D341Med (cell line): ENCODE results near the gene CELF2.

Experiments used
- DNase-seq: peaks from one replicate; pipeline ENCODE4 v3.0.0; 2012; ENCODE audit warnings: low spot score

Gene CELF2

DNA sequence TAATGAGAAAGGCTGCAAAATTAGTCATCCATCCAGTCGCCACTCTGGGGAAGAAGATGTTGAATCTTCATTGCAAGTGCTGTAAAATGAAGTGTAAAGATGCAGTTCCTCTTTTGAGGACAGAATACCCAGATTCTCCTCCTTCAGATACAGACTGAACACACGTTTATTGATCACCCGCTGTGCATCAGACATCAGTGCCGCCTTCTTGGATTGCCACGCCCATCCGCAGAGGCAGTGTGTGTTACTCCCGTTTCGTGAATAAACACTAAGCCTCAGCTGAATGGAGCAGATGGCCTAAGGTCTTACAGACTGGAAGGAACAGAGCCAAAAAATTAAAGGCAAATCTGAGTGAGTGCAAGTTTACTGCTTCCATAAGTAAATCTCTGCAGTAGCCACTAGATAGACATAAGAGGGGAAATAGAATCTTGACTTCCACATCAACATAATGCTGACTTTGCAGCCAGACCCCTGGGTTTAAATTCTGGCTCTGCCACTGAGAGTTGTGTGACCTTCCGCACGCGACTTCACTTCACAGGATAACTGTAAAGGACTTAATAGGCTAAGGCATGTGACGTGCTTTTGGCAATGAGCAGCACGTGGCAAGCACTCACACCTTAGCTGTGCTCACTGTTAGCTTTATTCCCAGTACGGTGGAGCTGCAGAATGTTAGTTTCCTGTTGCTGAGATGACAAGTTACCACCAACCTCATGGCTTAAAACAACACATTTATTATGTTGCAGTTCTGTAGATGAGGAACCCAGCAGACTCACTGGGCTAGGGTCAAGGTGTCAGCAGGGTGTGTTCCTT lies 285.9 kb downstream of the CELF2 start:
- DNase-seq = peak; percentile 47

DNA sequence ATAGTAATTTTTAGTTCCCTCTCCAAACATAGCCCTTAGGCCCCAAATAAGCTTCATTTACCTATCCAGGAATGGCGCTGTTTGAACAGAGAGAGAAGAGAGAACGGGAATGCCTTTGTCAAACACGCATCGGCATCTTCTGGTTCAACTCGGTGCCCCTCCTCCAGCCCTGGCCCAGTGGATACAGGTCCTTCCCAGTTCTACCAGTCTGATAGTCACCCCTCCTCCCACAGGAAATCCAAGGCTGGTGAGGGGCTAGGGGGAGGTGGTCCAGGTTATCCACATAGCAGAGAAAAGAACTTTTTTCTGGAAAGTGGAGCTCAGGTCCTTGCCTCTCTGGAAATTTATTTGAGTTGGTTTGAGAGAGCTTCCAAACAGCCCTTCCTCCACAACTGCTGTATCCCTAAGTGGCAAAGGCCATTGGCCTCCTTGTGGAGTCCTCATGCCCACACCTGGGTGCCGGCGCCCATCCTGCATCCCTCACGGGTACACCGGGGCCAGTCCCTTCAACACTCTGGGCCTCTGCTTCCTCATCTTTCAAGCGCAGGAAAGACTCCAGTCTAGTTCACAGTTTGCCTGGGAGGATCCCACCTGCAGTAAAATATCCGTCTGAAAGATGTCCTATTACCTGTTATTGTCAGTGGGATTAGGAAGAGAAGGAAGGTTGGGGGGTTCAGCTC lies 287.4 kb downstream of the CELF2 start:
- DNase-seq = no peak

DNA sequence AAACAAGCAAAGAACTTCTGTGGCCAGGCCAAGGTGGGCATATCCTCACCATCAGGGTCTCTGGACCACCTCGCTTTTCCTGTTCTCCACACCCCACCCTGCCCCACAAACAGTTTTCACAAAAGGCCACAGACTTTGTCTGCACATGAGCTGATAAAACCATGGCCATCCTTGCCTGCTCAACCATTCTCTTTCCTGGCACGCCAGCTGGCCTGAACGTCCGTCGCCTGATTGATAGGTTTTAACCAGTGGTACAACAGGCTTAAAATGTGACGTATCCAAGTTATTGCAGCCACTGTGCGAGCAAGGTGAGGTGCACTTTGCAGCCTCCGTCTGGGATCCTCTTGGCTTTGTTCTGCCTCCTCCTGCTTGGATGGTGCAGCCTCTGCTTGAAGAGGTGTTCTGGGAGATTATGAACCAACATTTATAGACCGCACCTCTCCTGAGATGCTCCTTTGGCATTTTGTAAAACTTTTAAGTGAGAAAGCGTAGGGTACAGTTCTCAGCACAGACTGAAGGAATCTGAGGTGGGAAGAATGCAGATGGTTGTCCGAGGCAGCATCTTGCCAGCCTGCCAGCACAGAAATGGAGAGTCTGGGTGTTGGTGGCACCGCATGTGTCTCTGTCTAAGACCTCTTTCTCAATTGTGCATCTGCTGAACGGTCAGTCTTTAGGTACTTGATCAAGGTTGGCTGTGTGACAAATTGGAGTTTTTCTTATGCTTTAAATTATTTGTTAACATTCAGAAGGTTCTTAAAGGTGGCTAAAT lies 288.3 kb downstream of the CELF2 start:
- no peak for DNase-seq

DNA sequence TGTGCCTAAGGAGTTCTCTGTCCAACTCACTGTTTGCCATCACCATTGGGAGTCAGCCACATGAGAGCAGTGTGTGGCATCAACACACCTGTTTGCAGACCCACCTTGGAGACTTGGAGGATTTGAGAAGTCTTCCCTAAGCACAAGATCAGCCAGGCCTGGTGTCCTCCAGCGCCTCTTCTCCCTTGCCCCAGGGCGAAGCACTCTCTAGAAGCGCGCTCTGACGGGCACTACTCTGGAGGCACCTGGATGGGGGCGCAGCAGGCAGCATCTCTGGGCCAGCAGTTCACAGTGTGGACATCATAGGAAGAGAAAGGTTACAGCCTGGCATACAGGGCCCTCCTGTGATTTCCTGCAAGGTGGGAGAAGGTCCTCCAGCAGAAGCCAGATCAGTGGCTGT lies 289.3 kb downstream of the CELF2 start:
- DNase-seq = no peak

DNA sequence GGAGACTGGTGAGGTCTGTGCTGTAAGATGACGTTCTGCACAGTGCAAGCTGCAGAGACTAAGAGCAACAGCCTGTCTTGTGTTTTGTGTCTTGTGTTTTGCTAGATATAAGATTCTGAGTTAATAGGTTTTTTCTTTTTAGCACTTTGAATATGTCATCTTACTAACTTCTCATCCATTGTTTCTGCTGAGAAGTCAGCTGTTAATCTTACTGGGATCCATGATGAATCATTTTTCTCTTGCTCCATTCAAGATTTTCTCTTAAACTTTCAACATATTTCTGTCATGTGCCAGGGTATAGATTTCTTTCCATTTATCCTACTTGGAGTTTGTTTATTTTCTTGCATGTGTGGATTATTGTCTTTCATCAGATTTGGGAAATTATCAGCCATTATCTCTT lies 290.3 kb downstream of the CELF2 start:
- DNase-seq = no peak

DNA sequence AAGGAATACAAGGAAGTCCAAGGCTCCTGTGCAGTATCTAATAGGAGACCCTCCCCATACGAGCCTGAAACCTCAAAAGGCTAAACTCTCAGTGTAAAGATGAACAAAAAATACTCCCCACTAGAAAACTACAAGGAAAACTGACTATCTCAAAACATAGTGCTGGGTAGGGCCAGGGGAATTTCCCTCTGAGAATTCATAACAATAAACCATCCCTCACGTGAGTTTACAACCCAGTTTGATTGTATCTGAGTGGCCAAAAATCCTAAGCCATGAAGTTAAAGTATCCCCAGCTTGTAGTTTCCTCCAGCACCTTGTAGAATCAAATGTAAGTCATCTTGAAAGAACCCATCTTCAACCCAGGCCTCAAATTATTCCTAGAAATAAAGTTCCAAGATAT lies 293.4 kb downstream of the CELF2 start:
- no peak for DNase-seq

DNA sequence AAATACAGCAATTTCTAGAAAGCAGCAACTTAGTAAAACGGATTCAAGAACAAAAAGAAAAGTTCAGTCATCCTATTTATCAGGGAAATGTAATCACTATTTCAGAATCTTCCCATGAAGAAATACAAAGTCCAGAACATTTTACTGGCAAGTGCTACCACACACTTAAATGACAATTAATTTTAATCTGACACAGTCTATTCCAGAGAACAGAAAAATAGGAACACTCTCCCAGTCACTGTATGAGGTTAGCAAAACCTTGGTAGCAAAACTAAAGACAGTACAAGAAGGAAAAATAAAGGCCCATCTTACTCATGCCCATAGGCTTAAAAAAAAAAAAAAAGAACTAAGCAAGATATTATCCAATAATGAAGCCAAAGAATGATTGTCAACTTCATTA lies 295.8 kb downstream of the CELF2 start:
- DNase-seq = no peak

DNA sequence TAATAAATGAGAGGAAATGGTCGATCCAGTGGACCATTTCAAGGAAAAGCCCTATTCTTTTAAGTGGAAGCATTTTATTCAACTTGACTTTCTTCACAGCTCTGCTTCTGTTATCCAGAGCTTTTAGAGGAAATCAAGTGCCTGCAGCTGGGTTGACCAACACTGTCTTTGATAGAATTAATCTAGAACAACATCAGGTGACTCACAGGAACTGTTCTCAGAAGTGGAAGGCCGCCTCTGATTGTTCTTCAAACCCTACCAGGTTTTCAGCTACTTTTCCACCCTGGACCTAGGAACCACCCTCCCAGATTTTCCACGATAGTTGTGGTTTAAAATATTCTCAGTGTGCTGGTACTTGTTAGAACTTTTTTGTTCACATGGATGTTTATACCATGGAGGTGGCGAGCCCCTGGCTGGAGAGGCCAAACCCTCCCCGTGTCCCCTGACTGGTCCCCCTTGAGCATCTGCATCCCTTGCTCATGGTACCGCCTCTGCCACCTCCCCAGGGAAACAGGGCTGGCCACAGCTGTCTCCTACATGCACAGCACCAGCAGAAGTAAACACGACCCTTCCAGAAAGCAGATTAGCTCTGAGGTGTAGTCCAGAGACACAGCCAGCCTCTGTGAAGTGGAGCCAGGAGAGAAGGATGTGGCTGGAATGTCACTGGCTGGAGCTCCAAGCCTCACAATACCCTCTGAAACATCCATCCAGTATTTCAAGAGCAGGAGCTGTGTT lies 300.4 kb downstream of the CELF2 start:
- no peak for DNase-seq

DNA sequence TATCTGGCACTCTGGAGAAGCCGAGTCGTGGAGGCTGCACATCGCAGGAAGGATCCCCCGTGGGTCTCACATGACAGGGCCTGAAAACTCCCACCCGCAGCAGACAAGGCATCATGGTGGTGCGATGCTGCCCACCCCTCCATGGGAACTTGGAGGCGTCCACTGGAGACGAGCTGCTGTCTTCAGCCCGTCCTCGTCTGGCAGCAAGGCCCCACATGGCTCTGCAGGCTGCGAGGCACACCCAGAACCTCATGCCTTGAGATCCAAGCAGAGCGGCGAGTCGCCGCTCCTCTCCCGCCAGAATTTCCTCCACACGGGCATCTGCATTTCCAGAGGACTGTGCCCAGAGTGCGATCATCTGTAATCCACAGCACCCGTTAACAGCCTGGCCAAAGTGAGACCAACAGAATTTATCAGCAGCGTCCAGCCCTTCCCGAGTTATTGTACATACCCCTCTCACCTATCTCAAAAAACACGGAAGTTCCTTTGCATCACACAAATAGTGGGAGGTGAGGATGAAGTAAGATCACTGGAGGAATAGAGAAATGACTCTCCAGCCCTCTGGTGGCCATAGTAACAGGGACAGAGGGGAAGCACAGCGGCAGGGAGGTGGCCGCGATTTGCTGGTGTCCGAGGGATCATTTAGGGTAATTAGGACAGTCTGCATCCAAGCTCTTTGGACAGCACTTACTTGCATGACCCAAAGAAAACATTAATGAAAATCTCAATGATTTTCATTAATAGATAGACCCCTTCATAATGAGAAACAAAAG lies 301.3 kb downstream of the CELF2 start:
- DNase-seq = no peak

DNA sequence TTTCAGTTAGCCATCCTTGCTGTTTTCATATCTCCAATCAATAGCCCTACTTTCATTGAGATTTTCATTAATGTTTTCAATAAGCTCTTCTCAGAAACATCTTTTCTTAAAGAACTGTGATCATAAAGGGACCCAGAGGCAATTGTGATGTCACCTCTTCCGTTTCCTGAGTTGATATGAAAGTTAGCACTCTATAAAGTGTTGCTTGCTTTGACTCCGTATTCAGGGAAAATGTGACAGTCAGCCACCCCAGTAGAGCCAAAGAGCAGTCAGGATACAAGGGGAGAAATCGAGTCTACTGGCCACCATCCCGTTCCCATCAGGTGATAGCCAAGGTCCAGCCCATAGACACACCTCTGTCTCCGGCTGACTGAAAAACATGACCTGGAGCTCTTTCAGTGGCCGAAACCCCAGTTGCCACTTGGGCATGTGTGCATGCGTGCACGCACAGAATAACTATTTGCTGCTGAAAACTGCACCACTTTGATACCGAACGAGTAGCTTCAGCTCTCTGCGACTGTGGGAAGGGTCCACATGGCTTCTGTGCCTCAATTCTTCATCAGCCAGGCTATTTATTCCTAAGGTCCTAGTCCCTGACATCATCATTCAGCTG lies 302.4 kb downstream of the CELF2 start:
- DNase-seq = no peak

DNA sequence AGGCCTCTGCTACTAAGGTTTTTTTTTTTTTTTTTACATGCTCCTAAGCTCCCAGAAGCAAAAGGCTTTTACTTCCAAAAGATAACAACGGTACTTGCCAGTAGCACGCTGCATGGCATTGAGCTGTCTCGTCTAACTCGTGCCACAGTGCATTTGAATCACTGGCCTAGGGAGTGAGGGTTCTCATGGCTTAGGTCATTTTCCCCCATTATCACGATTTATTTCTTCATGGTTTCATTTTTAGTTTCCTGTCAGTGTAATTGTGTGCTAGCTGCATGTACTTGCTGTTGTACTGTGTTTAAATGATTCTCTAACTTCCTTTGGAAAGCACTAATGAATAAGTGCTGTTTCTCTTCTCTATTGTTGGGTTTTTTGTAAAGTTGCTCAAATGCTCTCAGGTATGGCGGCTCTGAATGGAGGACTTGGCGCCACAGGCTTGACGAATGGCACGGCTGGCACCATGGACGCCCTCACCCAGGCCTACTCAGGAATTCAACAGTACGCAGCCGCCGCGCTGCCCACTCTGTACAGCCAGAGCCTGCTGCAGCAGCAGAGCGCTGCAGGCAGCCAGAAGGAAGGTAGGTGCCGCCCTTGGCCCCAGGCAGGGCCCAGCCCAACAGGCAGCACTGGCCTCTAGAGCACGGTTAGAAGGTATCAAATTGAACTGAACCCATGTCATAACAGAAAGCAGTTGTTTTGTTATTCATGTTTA lies 303.3 kb downstream of the CELF2 start:
- DNase-seq = no peak

DNA sequence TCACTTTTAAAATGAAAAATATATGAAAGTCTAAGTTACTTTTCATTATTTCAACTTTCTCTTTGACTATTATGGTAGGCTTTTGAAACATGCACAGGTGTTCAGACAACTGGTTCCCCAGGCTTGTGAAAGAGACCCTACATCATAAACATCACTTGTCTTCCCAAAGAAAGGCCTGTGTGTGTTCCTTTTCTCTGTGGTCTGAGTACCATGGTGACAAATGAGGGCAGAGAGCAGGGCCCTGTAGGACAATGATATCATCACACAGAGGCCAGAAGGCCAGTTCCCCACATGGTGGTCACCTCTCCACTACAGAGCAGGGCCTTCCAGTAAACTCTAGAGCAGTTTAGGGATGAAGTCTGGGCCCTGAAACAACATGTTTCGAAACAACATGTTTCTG lies 305.0 kb downstream of the CELF2 start:
- no peak for DNase-seq

DNA sequence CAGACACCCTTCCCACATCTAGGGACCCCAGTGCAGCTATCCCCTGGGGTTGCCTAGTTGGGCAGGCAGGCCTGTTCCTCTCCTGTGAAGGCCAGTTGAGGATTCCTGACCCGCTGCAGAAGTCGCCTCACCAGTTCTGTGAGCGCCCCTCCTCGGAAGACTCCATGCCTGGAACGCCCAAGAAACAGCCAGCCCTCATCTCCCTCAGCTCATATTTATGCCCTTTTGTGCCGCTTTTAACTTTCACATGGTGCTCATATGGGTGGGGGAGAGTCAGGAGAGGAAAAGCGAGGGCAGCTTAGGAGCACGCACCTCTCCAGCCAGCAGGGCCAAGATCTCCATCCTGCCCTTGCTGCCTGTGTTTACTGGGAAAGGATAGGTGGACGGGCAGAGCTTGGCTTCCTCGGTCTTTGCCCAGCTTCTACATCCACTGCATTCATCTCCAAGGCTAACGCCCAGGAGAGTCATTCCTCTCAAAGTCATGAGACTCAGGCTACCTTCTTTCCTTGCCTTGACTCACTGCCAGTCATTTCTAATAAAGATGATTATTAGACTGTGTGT lies 307.2 kb downstream of the CELF2 start:
- DNase-seq = no peak

DNA sequence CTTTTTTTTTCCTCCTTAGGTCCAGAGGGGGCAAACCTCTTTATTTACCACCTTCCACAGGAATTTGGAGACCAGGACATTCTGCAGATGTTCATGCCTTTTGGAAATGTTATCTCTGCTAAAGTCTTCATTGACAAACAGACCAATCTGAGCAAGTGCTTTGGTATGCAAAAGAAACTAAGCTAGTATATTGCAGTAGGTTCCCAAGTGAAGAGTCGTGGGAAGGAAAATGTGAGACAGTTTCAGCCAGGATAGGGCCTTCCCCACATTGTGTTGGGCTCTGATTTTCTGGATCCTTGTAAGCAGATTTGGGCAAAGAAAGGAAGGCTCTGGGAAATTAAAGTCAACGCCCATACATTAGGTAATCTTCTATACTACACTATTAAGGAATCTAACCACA lies 308.1 kb downstream of the CELF2 start:
- DNase-seq = no peak

DNA sequence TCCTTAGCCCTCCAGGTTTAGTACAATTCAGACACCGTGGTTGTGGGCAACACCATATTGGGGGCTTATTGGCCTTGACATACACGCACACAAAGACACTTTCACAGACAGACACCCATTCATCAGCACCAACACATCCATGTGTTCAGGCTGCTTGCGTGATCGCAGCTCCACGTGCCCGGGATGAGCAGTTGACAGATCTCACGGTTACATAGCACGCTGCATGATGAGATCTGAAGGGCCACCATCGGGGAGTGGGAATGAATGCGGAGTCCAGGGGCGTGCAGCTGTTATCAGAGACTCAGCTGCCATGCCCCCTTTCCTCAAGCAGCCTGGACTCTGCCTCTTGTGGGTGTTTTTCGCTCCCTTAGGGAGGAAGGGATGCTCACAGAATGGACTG lies 308.6 kb downstream of the CELF2 start:
- DNase-seq = no peak

DNA sequence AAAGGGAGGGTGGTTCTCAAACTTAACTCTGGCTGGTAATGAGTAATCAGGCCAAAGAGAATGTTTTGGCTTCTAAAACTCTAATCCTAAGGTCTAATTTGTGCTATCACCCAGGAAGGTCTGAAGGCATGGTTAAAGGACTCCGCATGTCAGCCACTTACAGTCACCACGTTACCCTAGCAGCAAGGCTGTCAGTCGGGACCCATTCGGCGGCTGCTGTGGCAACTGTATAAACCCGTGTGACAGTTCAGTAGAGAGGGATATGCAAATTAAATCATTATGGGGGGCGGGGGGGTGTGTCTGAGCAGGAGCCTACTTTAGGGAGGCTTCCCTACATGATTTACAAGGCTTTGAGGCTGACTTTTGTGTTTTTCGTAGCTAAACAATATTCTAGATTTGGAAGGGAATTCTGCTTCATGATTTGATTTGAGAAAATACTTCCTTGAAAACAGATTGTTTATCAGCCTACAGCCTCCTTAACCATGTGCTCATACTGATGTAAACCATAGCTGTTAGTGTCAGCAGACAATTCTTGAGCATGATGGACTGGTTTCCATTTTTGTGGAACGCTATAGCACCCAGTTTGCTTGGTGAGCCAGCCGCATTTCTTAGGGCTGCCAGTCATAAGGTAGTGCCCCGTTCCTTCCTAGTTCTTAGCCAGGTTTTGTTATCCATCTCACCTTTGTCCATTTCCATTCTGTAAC lies 309.4 kb downstream of the CELF2 start:
- DNase-seq = no peak

DNA sequence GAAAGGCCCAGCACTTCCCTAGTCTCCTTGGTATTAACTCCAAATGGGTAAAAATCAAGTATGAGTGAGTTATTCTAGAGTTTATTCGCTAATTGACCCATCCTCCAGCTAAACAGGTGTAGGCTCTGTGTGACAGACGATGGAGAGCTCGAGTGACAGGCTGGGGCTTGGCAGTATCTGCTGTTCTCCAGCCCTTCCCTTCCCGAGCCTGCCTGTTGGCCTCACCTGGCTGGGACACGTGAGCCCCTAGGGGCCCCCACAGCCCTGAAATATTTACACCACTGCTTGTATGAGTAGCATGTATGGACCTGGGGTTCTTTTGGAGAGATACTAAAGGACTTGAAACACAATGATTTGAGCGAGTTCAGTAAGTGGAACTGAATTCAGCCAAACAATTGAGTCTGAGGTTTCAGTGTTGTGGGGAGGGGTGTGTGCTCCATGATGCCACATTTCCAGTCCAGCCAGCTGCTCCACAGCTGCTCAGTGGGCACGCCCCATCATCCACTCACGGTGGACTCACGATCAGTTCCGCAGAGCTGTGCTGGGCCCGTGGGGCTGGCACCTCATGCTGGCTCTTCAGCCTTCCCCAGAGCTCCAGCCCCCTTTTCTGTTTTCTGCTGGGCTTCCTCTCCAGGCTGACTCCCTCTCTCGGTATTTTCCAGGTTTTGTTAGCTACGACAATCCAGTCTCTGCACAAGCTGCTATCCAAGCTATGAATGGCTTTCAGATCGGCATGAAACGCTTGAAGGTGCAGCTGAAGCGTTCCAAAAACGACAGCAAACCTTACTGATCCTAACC lies 310.8 kb downstream of the CELF2 start:
- DNase-seq = no peak

DNA sequence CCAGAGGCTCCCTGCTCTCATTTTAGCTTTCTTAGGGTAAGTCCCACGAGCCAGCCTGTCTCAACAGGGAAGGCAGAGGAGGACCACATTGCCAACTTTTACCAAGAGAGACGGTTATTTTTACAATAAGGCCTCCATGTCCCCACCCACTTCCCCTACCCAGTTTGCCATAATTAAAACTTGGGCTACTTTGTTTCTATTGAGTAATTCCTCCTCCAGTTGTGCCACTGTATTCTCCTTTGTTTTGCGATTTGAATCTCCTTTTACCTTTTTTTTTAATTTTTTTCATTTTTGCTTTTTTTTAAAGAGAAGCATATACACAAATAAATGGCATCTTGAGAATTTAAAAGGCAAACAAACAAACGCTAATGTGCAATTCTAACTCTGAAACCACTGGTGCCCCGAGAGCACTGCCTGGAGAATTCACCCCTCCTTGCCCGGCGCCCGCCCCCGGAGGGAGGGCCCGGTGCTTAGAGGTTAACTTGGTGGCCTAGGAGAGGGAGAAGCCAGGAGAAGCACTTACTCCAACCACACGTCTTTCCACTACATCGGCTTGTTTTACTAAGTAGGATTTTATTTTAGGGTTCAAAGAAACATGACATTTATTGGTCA lies 311.5 kb downstream of the CELF2 start:
- no peak for DNase-seq
